ENCODE data around the gene SH3BP1. TPM values are rescaled to one million over a fixed set of nuclear protein-coding genes. Genes with fewer than 3 reads are reported as not detected.

The SH3BP1 gene
- total and polyA plus RNA-seq, 2 of the 8 experiments (the other 6 are each of a cell fraction or from before 2014, with no cell fraction given) = 23.9 to 40.3 TPM

DNA sequence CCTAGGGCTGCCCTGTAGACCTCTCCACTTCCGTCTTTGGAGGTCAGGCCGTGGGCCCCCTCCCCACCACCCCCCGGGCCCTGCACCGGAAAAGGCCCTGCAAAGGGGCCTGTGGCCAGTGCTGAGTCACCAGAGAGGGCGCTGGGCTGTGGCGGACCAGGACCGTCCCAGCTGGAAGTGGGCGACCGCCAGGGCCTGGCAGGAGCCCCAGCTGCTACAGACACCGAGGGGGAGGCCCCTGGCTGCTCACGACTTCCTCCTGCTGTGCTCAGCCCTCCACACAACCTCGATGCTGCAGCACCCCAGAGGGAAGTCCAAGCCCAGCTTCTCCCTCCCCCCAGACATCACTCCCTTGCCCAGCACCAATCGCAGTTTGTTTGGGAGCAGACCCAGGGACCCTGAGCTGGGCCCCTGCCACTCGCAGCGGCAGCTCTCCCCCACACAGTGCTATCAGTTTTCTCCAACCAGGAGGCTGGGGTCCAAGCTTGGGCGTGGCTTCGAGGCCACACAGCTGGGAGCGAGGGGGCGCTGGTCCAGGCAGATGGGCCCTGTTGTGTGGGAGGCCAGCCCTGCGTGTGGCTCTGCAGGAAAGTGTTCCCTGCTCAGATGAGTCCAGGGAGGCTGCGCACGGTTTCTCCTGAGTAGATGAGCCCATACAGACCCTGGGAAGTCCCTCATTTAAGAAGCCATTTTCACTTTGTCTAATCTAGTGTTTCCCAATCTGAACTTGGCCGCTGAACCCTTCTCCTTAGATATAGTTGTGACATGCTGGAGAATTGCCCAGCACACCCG lies 5.6 kb upstream of the SH3BP1 start (continued):
- TF ChIP-seq RXRA (IDR thresholded peaks at IDR 0.05; ENCODE audit: insufficient read depth, low read depth, low read length) = no peak
- TF ChIP-seq CHD7 (IDR thresholded peaks at IDR 0.05; ENCODE audit: insufficient replicate concordance, low read length) = no peak
- TF ChIP-seq ATF3 (IDR thresholded peaks at IDR 0.05; ENCODE audit: insufficient read depth, low read depth, low read length) = no peak
- TF ChIP-seq ASH2L (IDR thresholded peaks at IDR 0.05; ENCODE audit: low read length) = peak; percentile 31
- TF ChIP-seq CTBP2 (IDR thresholded peaks at IDR 0.05; ENCODE audit: borderline replicate concordance, insufficient read depth, insufficient read length, low read length) = no peak
- no peak for TF ChIP-seq NRF1 (IDR thresholded peaks at IDR 0.05; ENCODE audit: low read depth, low read length)
- no peak for TF ChIP-seq CBX5 (IDR thresholded peaks at IDR 0.05; ENCODE audit: low read depth, low read length)
- TF ChIP-seq YY1 (IDR thresholded peaks at IDR 0.05; ENCODE audit: low read depth, low read length) = no peak
- no peak for TF ChIP-seq SIRT6 (IDR thresholded peaks at IDR 0.05; ENCODE audit: low read length)

Data from H1 (cell line).